ENCODE results near the gene DMD. TPM values are rescaled to one million over a fixed set of nuclear protein-coding genes. Genes with fewer than 3 reads are reported as not detected.

Gene DMD
- total RNA-seq, 1 experiment from 2014 or later, result 2.2 TPM

DNA sequence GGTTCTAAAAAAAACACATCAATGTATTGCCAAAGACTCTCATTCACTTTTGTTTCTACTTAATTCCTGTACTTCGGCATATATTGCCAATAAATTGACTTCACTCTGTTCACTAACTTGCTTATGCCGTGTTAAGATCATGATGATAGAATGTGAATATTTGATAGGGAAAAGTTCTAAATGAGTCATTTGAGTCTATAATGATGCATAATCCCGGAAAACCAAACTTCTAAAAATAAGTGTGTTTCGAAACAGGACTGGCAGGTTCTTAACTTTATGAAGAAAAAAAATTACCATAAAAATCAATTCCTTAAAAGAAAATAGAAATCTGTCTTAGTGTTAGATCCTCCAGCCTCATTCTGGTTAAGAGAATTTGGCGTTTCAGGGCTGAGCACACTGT is 1752.0 kb downstream of the DMD start:
- in situ Hi-C loops (cut with HindIII; ENCODE audit: low pct_unique_long_range_greater_than_20kb, low sequenced_read_pairs) (no loop called here), intact Hi-C loops (cut with micrococcal nuclease; ENCODE audit: unreplicated experiment) (no loop called here)
- no peak overlapping the region for H3K4me3 ChIP-seq (ENCODE audit: low read depth in 2 of 2, low read length in 2 of 2)
- CTCF ChIA-PET, result no interaction called here
- no peak for ATAC-seq
- POLR2A ChIA-PET, result no interaction called here
- DNase-seq (ENCODE audit: low read depth, low spot score), result no peak
- no peaks in the 10 kb centered on the region for H3K36me3 ChIP-seq (ENCODE audit: control insufficient read depth, insufficient read depth, low read length)
- H3K27ac ChIP-seq (ENCODE audit: low read length), result no peak overlapping the region
- no peaks in the 10 kb centered on the region for H3K27me3 ChIP-seq (ENCODE audit: control insufficient read depth, insufficient read depth, low read length)
- H3K4me1 ChIP-seq (ENCODE audit: control insufficient read depth, insufficient read depth, low read length), result no peaks in the 10 kb centered on the region
- BruUV-seq (replicated peaks), result no TSS peak
- no peaks in the 10 kb centered on the region for H3K9me3 ChIP-seq (ENCODE audit: control insufficient read depth, insufficient read depth, low read depth, low read length)
- TF ChIP-seq TCF7L2 (IDR thresholded peaks at IDR 0.05; ENCODE audit: low read depth, low read length) (no peak), SIN3A (IDR thresholded peaks at IDR 0.05; ENCODE audit: borderline replicate concordance, insufficient read depth, low read depth, low read length) (no peak), POLR2AphosphoS5 (IDR thresholded peaks at IDR 0.05; ENCODE audit: low read depth, low read length) (no peak)
- TF ChIP-seq, protein P1, sequence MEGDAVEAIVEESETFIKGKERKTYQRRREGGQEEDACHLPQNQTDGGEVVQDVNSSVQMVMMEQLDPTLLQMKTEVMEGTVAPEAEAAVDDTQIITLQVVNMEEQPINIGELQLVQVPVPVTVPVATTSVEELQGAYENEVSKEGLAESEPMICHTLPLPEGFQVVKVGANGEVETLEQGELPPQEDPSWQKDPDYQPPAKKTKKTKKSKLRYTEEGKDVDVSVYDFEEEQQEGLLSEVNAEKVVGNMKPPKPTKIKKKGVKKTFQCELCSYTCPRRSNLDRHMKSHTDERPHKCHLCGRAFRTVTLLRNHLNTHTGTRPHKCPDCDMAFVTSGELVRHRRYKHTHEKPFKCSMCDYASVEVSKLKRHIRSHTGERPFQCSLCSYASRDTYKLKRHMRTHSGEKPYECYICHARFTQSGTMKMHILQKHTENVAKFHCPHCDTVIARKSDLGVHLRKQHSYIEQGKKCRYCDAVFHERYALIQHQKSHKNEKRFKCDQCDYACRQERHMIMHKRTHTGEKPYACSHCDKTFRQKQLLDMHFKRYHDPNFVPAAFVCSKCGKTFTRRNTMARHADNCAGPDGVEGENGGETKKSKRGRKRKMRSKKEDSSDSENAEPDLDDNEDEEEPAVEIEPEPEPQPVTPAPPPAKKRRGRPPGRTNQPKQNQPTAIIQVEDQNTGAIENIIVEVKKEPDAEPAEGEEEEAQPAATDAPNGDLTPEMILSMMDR (IDR thresholded peaks at IDR 0.05), result no peak
- TF ChIP-seq, protein P2, sequence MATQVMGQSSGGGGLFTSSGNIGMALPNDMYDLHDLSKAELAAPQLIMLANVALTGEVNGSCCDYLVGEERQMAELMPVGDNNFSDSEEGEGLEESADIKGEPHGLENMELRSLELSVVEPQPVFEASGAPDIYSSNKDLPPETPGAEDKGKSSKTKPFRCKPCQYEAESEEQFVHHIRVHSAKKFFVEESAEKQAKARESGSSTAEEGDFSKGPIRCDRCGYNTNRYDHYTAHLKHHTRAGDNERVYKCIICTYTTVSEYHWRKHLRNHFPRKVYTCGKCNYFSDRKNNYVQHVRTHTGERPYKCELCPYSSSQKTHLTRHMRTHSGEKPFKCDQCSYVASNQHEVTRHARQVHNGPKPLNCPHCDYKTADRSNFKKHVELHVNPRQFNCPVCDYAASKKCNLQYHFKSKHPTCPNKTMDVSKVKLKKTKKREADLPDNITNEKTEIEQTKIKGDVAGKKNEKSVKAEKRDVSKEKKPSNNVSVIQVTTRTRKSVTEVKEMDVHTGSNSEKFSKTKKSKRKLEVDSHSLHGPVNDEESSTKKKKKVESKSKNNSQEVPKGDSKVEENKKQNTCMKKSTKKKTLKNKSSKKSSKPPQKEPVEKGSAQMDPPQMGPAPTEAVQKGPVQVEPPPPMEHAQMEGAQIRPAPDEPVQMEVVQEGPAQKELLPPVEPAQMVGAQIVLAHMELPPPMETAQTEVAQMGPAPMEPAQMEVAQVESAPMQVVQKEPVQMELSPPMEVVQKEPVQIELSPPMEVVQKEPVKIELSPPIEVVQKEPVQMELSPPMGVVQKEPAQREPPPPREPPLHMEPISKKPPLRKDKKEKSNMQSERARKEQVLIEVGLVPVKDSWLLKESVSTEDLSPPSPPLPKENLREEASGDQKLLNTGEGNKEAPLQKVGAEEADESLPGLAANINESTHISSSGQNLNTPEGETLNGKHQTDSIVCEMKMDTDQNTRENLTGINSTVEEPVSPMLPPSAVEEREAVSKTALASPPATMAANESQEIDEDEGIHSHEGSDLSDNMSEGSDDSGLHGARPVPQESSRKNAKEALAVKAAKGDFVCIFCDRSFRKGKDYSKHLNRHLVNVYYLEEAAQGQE (IDR thresholded peaks at IDR 0.05; ENCODE audit: insufficient read depth in 1 of 2, low read depth in 2 of 2, low read length in 1 of 2), result no peak

- no peak for ATAC-seq
- BruUV-seq (replicated peaks), result no TSS peak
- POLR2A ChIA-PET, result no interaction called here
- CTCF ChIA-PET, result no interaction called here
- Histone ChIP-seq H3K27ac (ENCODE audit: low read length) (no peak overlapping the region), H3K4me1 (ENCODE audit: control insufficient read depth, insufficient read depth, low read length) (no peaks in the 10 kb centered on the region), H3K9me3 (ENCODE audit: control insufficient read depth, insufficient read depth, low read depth, low read length) (no peaks in the 10 kb centered on the region), H3K27me3 (ENCODE audit: control insufficient read depth, insufficient read depth, low read length) (no peaks in the 10 kb centered on the region), H3K4me3 (ENCODE audit: low read depth in 2 of 2, low read length in 2 of 2) (no peak overlapping the region), H3K36me3 (ENCODE audit: control insufficient read depth, insufficient read depth, low read length) (no peaks in the 10 kb centered on the region)
- TF ChIP-seq TCF7L2 (IDR thresholded peaks at IDR 0.05; ENCODE audit: low read depth, low read length), result no peak
- TF ChIP-seq POLR2AphosphoS5 (IDR thresholded peaks at IDR 0.05; ENCODE audit: low read depth, low read length), result no peak
- TF ChIP-seq, protein P1 (IDR thresholded peaks at IDR 0.05), result no peak
- TF ChIP-seq, protein P2 (IDR thresholded peaks at IDR 0.05; ENCODE audit: insufficient read depth in 1 of 2, low read depth in 2 of 2, low read length in 1 of 2), result no peak
- TF ChIP-seq SIN3A (IDR thresholded peaks at IDR 0.05; ENCODE audit: borderline replicate concordance, insufficient read depth, low read depth, low read length), result no peak
- DNase-seq (ENCODE audit: low read depth, low spot score), result no peak
- intact Hi-C loops (cut with micrococcal nuclease; ENCODE audit: unreplicated experiment), result no loop called here
- in situ Hi-C loops (cut with HindIII; ENCODE audit: low pct_unique_long_range_greater_than_20kb, low sequenced_read_pairs), result no loop called here
Observed at GRCh38 chrX:31449965-31450364, 1761.4 kb downstream of the DMD start.

All from Panc1 (cell line).